Spleen (tissue), 11 donors: ENCODE measurements around the gene APBA3. TPM values are rescaled to one million over a fixed set of nuclear protein-coding genes. Genes with fewer than 3 reads are reported as not detected.

Experiments
- DNase-seq: peaks from one replicate; pipeline ENCODE4 v3.0.0-alpha.2; 2020
- H3K27ac ChIP-seq, 8 donors: fragments of 200-600 bp; sonication (generic) in 7 of 8; 1 replicate in 4 of 8; 2 replicates in 4 of 8; pipeline versions ENCODE4 v1.5.0 to v1.8.0; 2016 to 2021; ENCODE audit warnings: inconsistent platforms in 4 of 8, mild to moderate bottlenecking in 4 of 8, moderate library complexity in 1 of 8
- H3K27me3 ChIP-seq, 7 donors: fragments of 200-600 bp; sonication (generic) in 6 of 7; replicated peaks in 1 of 7; 1 replicate in 4 of 7; 2 replicates in 3 of 7; pipeline versions ENCODE4 v1.5.0 to v1.8.0; 2016 to 2021; ENCODE audit warnings: inconsistent platforms in 3 of 7, mild to moderate bottlenecking in 1 of 7
- H3K36me3 ChIP-seq, 6 donors: fragments of 200-600 bp; sonication (generic) in 5 of 6; 1 replicate in 4 of 6; 2 replicates in 2 of 6; pipeline versions ENCODE4 v1.5.0 to v1.8.0; 2016 to 2021; ENCODE audit warnings: inconsistent platforms in 2 of 6
- H3K4me1 ChIP-seq, 6 donors: fragments of 200-600 bp; sonication (generic) in 5 of 6; 1 replicate in 3 of 6; 2 replicates in 3 of 6; pipeline versions ENCODE4 v1.5.0 to v1.8.0; 2016 to 2021; ENCODE audit warnings: inconsistent platforms in 3 of 6
- H3K4me3 ChIP-seq, 8 donors: fragments of 200-600 bp; sonication (generic) in 7 of 8; 1 replicate in 4 of 8; 2 replicates in 4 of 8; pipeline versions ENCODE4 v1.5.0 to v1.8.0; 2016 to 2021; ENCODE audit warnings: inconsistent platforms in 4 of 8, mild to moderate bottlenecking in 4 of 8, moderate library complexity in 2 of 8
- H3K9me3 ChIP-seq, 8 donors: fragments of 200-600 bp; sonication (generic) in 7 of 8; 1 replicate in 4 of 8; 2 replicates in 4 of 8; pipeline versions ENCODE4 v1.5.0 to v1.8.0; 2016 to 2021; ENCODE audit warnings: inconsistent platforms in 4 of 8
- POLR2A ChIP-seq, 3 donors: fragments of 450-650 bp; IDR thresholded peaks; one replicate each; pipeline ENCODE4 v1.5.1; 2017; ENCODE audit warnings: antibody characterized with exemption in 3 of 3, mild to moderate bottlenecking in 1 of 3
- POLR2AphosphoS5 ChIP-seq, 3 donors: sonication (generic); formaldehyde crosslinking; IDR thresholded peaks; one replicate each; pipeline ENCODE4 v1.5.1; 2017; ENCODE audit warnings: antibody characterized with exemption in 3 of 3
- WGBS, 5 donors: extraction: QIAGEN DNeasy Blood & Tissue Kit in 3 of 5; methylation state at CpG; one replicate each; pipeline versions ENCODE4 v1.1.5 to v1.1.7; 2013 to 2018; 5-methylcytosine and 5-hydroxymethylcytosine counted together
- intact Hi-C: fragments of 100-400 bp; cut with DNase I; formaldehyde crosslinking; loops from one replicate; pipeline ENCODE4 v1.15.0; 2023; ENCODE audit warnings: low total_unique reads
- polyA plus RNA-seq, 3 donors: library from polyadenylated mRNA; stranded (reverse); fragments of 200-250 nt; gene quantifications; one replicate each; pipeline ENCODE4 v1.2.1, GENCODE V29; 2013
- total RNA-seq, 7 donors: library from RNA; depleted of rRNA in 3 of 7; stranded (reverse); fragments of >200 nt in 3 of 7; fragmentation: NEBNext Ultra II Directional in 4 of 7; extraction: Animal tissue kit (Norgen Biotek cat#: 25700) in 4 of 7; gene quantifications; one replicate each; pipeline versions ENCODE4 v1.1.0 to v1.2.1, GENCODE V29; 2016 to 2021
- TF ChIP-seq, protein P1 (sequence below), 11 experiments: fragments of 200-600 bp in 7 of 11; fragments of 450-650 bp in 4 of 11; sonication (generic) in 4 of 11; IDR thresholded peaks in 8 of 11; conservative IDR thresholded peaks in 3 of 11; 1 replicate in 7 of 11; 2 replicates in 4 of 11; pipeline versions ENCODE4 v1.4.0 to v1.8.0; 2016 to 2021; ENCODE audit warnings: antibody characterized with exemption in 11 of 11, inconsistent platforms in 4 of 11, mild to moderate bottlenecking in 1 of 11
- donor health status: healthy with polysubstance abuse.
- donor health status: DM: no; HTN: no; CAD: no; lungs with moderate emphysema.
- donor health status: DM: no; HTN: no; CAD: no.
- donor health status: Bipolar disorder and iron deficiency.
- donor health status: healthy.
- donor health status: DM: no; HTN: no; CAD: no.
- donor health status: DM: yes; HTN: yes; CAD: no.

APBA3 gene
- total and polyA plus RNA-seq, 10 donors: 17.1 to 37.1 (median 31.9) TPM

DNA sequence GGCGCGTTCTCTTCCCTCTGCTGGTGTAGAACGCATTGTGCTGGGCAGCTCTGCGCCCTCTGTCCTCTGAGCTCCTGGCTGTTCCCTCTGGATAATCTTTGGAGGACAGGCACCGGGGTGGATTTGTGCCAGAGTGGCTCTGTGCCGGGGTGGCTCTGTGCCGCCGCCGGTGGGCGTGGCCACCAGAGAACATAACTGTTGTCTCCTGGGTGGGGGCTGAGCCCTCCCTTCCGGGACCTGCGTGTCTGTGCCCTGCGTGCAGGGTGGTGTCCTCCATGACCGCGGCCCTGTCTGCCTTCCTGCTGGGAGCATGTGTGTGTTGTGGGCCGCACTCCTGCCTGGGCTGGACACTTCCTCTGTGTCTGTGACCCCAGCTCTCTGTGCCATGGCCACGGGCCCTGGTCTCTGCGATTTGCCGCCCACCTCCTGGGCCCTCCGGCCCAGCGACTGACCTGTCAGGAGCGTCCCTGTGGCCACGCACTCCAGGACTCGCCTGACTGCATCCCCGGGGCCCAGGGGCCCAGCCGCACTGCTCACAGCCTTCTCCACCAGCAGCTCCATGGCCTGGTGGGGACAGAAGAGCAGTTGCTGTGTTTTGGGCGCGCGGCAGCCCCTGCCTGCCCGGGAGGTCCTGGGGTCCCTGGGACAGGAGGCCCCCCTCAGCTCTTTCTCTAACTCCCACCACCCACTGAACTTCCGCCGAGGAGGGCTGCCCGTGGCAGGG is 47.1 kb upstream of the APBA3 start:
- peaks cover 28 to 72% (median 49%) of the 10 kb centered on the region in 6 donors for H3K4me1 ChIP-seq

DNA sequence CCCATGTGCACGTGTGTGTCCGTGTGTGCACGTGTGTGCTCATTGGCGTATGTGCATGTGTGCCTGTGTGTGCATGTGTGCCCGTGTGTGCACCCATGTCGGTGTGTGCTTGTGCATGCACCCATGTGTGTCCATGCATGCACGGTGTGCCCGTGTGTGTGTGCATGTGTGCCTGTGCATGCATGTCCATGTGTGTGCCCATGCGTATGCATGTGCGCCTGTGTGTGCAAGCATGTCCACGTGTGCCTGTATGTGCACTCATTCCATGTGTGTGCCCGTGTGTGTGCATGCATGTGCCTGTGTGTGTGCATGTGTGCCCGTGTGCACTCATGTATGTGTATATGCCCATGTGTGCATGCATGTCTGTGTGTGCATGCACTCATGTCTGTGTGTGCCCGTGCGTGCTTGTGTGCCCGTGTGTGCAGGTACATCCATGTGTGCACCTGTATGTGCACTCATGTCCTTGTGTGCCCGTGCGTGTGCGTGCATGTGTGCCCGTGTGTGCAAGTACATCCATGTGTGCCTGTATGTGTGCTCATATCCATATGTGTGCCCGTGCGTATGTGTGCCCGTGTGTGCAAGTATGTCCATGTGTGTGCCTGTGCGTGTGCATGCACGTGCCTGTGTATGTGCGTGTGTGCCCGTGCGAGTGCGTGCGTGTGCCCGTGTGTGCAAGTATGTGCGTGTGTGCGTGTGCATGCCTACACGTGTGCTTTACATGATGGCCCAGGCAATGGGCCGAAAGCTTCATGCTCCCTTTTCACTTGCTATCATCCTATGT is 46.3 kb upstream of the APBA3 start:
- TF ChIP-seq, protein P1, sequence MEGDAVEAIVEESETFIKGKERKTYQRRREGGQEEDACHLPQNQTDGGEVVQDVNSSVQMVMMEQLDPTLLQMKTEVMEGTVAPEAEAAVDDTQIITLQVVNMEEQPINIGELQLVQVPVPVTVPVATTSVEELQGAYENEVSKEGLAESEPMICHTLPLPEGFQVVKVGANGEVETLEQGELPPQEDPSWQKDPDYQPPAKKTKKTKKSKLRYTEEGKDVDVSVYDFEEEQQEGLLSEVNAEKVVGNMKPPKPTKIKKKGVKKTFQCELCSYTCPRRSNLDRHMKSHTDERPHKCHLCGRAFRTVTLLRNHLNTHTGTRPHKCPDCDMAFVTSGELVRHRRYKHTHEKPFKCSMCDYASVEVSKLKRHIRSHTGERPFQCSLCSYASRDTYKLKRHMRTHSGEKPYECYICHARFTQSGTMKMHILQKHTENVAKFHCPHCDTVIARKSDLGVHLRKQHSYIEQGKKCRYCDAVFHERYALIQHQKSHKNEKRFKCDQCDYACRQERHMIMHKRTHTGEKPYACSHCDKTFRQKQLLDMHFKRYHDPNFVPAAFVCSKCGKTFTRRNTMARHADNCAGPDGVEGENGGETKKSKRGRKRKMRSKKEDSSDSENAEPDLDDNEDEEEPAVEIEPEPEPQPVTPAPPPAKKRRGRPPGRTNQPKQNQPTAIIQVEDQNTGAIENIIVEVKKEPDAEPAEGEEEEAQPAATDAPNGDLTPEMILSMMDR (IDR thresholded peaks at IDR 0.05 in 8 of 11, conservative IDR thresholded peaks at IDR 0.05 in 3 of 11): no peak
- no peak for TF ChIP-seq POLR2AphosphoS5 (IDR thresholded peaks at IDR 0.05)
- TF ChIP-seq POLR2A (IDR thresholded peaks at IDR 0.05): no peak
- H3K4me1 ChIP-seq: peaks cover 19 to 63% (median 41%) of the 10 kb centered on the region in 6 donors
- peak overlapping the region in 2 of 8 donors; percentile 40 to 55 for H3K27ac ChIP-seq
- no peaks in the 10 kb centered on the region for H3K36me3 ChIP-seq
- peaks cover 0 to 20% (median 3%) of the 10 kb centered on the region in 7 donors for H3K27me3 ChIP-seq
- no peak overlapping the region for H3K4me3 ChIP-seq
- no peaks in the 10 kb centered on the region for H3K9me3 ChIP-seq
- 92 to 97% (median 96%) methylated on average over 29 to 35 of the region's 35 CpGs for WGBS, 5 donors
- no peak for DNase-seq
- intact Hi-C loops: no loop called here

More for the DNA sequence above, 47.1 kb upstream of the APBA3 start:
- H3K27ac ChIP-seq: peak overlapping the region in 3 of 8 donors; percentile 40 to 55 (median 43)
- H3K4me3 ChIP-seq: no peak overlapping the region
- intact Hi-C loops: no loop called here
- no peaks in the 10 kb centered on the region for H3K9me3 ChIP-seq
- DNase-seq: peak; percentile 72
- 86 to 88% (median 87%) methylated on average over 8 to 33 of the region's 33 CpGs for WGBS, 5 donors
- H3K27me3 ChIP-seq: peaks cover 0 to 12% (median 3%) of the 10 kb centered on the region in 7 donors
- H3K36me3 ChIP-seq: no peaks in the 10 kb centered on the region
- TF ChIP-seq POLR2AphosphoS5 (IDR thresholded peaks at IDR 0.05) (no peak), POLR2A (IDR thresholded peaks at IDR 0.05) (no peak)
- TF ChIP-seq, protein P1 (IDR thresholded peaks at IDR 0.05 in 8 of 11, conservative IDR thresholded peaks at IDR 0.05 in 3 of 11): no peak

DNA sequence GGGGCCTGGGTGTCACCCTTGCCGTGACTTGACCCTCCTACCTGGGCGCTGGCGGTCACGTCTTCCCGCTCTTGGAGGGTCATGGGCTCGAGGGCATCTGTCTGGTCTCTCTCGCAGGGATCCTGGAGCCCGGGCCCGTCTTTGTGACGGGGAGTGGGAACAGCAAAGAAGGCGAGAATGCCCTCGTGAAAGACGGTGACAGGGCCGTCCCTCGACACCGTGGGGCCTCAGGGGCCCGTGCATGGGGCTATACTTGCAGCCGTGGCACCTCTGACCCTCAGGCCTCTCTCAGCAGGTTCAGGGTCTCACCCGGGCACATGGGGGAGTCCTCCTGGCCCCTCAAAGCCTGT is 45.6 kb upstream of the APBA3 start:
- Histone ChIP-seq H3K36me3 (no peaks in the 10 kb centered on the region), H3K27ac (peak overlapping the region in 1 of 8 donors; percentile 30), H3K4me1 (peaks cover 15 to 61% (median 36%) of the 10 kb centered on the region in 6 donors), H3K4me3 (no peak overlapping the region), H3K27me3 (peaks cover 0 to 27% (median 6%) of the 10 kb centered on the region in 7 donors), H3K9me3 (no peaks in the 10 kb centered on the region)
- TF ChIP-seq POLR2A (IDR thresholded peaks at IDR 0.05): no peak
- TF ChIP-seq POLR2AphosphoS5 (IDR thresholded peaks at IDR 0.05): no peak
- TF ChIP-seq, protein P1 (IDR thresholded peaks at IDR 0.05 in 8 of 11, conservative IDR thresholded peaks at IDR 0.05 in 3 of 11): no peak
- 68 to 84% (median 78%) methylated on average over 11 to 19 of the region's 19 CpGs for WGBS, 5 donors
- no peak for DNase-seq
- intact Hi-C loops: no loop called here

DNA sequence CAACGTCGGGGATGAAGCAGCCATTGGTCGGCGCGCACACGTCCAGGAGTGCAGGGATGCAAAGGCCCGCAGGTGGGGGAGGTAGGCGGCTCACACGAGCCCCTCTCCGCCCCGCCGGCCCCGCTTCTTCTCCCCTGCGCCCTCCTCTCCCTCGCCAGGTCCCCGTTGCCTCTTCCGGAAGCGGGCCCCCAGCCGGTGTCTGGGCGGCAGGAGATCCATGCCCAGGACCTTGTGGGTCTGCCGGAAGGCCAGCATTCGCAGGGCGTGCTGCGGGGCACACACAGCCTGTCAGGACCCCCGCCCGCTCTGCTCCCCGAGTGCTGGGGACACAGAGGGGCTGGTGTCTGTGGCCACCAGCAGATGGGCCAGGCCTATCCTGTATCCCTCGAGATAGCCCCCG is 44.4 kb upstream of the APBA3 start:
- no peaks in the 10 kb centered on the region for H3K36me3 ChIP-seq
- H3K27me3 ChIP-seq: peaks cover 0 to 39% (median 19%) of the 10 kb centered on the region in 7 donors
- no peak overlapping the region for H3K4me3 ChIP-seq
- intact Hi-C loops: no loop called here
- no peak for DNase-seq
- peaks cover 13 to 61% (median 36%) of the 10 kb centered on the region in 6 donors for H3K4me1 ChIP-seq
- H3K27ac ChIP-seq: no peak overlapping the region
- H3K9me3 ChIP-seq: no peaks in the 10 kb centered on the region
- TF ChIP-seq, protein P1 (IDR thresholded peaks at IDR 0.05 in 8 of 11, conservative IDR thresholded peaks at IDR 0.05 in 3 of 11): no peak
- TF ChIP-seq POLR2A (IDR thresholded peaks at IDR 0.05) (no peak), POLR2AphosphoS5 (IDR thresholded peaks at IDR 0.05) (no peak)
- 87 to 93% (median 91%) methylated on average over 17 to 29 of the region's 29 CpGs for whole genome bisulfite sequencing, 5 donors
